AML-193 (cell line): ENCODE data around the gene KRTAP9-6.
"Not testable (repeated sequence)": the region's sequence is repeated elsewhere in the genome, so short reads cannot be mapped to it uniquely, and the experiment has no call there.

Experiments
- DNase-seq, 2 experiments: peaks; one replicate each; lab custom pipeline; 2025; lab: John Stamatoyannopoulos, UW

KRTAP9-6 gene

GRCh38 chr17:41271858-41272257, 6.7 kb downstream of the KRTAP9-6 start:
- DNase-seq, result no peak

DNA sequence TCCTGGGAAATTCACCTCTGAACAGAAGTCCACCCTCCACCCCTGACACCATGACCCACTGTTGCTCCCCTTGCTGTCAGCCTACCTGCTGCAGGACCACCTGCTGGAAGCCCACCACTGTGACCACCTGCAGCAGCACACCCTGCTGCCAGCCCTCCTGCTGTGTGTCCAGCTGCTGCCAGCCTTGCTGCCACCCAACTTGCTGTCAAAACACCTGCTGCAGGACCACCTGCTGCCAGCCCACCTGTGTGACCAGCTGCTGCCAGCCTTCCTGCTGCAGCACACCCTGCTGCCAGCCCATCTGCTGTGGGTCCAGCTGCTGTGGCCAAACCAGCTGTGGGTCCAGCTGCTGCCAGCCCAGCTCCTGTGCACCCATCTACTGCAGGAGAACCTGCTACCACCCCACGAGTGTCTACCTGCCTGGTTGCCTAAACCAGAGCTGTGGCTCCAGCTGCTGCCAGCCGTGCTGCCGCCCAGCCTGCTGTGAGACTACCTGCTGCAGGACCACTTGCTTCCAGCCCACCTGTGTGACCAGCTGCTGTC, 10.5 kb downstream of the KRTAP9-6 start, which contains the start of gene KRTAP9-7:
Gene KRTAP9-7 (plus strand): TSS at position 51 of the 543 bp plus-strand sequence. CDS start 0 bp downstream, at position 51.
- DNase-seq, result not testable (repeated sequence)

- DNase-seq, result no peak
Observed at GRCh38 chr17:41278176-41278955, 13.2 kb downstream of the KRTAP9-6 start.

DNA sequence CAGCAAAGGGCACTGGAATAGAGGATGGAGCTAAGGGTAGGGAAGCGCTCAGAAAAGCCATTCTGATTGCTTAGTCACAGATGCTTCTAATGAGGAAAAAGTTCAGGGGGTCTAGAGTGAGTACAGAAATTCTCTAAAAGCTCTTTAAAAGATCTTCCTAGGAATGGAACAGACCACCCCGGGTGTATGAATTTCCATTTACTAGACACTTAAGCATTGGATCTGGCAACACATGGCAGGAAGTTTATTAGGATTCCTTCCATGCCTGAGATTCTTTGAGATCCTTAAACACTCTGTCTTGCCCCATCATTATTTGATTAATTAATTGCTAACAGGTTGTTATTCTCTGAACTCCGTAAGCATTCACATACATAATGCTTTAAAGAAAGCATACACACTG, 18.9 kb downstream of the KRTAP9-6 start:
- DNase-seq, result no peak

- peak; percentile 96 for DNase-seq
Observed at GRCh38 chr17:41284546-41284945, 19.4 kb downstream of the KRTAP9-6 start.

GRCh38 chr17:41287050-41287449, 21.9 kb downstream of the KRTAP9-6 start:
- no peak for DNase-seq

DNA sequence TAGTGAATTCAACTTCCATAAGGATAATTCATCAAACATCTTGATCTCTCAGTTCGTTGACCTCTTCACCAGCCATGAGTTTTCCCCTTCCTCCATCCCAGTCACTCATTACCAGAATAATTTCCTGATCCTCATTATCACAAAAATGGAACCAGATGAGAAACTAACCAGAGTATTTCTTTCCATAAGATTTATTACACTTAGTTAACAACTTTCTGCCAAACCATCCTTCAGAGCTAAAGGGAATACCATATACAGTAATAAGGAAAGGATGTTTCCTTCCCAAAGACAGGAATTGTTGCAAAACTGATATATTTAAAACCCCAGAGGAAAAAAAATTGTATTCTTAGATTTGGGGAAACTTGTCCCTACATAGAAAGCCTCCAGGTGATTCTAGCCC, 28.8 kb downstream of the KRTAP9-6 start:
- DNase-seq, result no peak

DNA sequence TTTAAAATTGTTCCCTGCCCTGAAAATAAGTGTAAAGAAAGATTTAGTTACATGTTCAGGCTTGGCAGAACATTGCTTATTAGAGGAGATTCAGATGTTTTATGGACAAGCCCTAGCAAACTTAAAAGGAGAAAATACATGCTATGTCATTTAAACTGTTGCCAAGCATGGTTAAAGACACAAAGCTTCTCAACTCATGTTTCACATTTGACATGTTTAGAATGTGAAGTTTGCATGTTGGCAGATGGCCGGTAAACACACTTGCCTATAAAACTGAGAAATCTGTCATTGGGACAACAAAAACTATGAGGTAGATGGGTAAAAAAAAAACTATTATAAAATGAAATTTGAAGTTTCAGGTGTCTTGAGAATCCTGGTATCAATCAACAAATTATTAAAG, 31.7 kb downstream of the KRTAP9-6 start:
- no peak for DNase-seq

- no peak for DNase-seq
Observed at GRCh38 chr17:41298458-41299135, 33.4 kb downstream of the KRTAP9-6 start.

DNA sequence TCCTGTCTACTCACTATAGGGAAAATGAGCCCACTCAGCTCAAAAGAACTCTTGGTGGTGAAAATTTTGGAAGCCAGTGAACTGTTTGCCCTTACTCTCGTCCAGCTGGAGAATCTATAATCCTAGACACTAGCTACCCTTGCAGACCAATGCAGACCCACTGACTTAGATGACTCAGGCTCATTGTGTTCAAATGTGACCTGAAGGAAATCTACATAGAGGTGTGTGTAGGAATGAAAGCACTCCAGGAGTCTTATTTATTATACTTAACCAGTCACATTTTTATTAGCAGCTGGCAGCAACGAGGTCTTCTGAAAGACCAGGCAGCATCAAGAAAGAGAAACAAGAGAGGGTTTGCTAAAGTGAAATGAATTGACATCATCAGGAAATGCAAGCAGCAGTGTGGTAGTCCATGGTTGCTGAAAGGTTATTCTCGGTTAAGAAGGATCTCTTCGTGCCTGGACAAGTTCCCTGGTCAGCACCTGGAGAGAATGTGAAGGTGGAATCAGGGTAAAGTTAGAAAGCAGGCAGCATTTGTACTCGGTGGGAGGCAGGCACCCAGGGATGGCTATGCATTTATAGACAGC, 36.1 kb downstream of the KRTAP9-6 start:
- no peak for DNase-seq

DNA sequence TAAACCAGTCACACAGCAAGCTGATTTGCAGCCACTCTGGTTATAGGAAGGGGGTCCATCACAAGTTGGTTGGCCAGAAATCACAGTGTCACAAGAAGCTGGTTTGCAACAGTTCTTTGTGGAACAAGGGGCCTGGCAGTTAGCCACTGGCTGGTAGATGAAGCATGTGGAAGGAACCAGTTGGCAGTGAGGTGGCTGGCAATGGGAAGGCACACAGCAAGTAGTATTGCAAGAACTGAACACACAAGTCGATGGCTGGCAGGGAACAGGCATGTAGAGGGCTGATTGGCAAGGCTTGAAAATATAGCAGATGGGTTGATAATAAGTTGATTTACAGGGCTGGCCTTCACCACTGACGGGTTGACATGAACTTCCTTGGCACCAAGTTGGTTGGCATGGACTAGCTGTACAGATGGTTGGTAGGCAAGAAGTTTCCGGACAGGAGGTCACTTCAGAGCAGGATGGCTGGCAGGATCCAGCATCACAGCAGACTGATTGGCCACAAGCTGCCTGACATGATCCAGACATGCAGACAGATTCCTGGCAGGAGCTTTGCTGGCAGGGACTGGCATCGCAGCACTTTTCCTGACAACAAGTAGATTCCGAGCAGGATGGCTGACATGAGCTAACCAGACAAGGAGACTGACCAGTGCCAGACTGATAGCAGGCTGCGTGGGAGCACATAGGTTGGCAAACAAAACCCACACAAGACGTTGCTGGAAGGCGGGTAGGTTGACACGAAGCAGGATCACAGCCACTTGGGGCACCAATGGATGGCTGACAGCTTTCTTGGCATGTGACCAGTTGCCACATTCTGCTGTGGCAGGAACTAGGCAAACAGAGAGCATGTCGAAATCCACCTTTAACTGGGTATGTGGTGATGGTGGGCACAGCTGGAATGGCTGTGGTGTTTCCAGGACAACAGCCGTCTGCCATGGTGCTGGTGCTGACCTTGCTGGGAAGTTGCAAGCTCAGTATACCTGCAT, 37.0 kb downstream of the KRTAP9-6 start, which contains the start of gene KRTAP29-1:
Gene KRTAP29-1 (minus strand): TSS at position 936 of the 986 bp plus-strand sequence. CDS start 0 bp downstream, at position 936.
- peak; percentile 82 to 84 for DNase-seq

DNA sequence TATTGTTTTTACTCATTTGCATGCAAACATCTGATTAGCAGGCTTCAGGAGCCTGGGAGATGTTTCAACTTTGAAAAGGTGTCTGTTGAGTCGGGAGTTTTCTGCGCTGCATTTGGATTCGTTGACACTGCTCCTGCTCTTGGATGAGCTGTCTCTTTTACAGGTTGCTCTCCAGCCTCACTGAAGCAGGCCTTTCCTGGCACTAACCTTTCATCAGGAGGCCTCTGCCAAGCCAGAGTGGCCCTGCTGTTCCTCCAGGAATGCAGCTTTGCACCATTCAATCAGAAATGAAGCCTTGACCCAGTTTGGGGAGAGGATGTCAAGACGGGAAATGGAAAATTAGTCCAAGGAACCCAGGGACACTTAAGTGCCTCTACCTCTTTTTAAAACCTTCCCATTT, 37.8 kb downstream of the KRTAP9-6 start:
- no peak for DNase-seq

DNA sequence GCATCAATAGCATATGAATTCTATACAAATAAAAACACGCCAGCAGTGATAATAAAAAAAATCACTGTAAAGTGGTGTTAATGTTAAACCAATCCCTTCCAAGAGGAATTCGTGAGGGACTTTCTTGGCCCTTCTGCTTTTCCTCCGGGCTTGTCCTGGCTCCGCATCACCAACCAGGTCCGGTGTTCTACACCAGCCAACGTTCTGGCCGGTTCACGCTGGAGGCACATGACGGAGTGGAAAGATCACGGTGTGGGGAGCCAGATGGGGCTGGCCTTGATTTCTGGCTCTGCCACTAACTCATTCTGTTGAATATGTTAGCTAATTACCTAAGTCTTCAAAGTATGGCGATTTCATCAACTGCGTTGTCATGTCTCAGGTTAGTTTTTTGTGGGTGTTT, 38.9 kb downstream of the KRTAP9-6 start:
- no peak for DNase-seq

- DNase-seq, result no peak
Observed at GRCh38 chr17:41307647-41308046, 42.5 kb downstream of the KRTAP9-6 start.

- peak; percentile 96 to 99 for DNase-seq
Observed at GRCh38 chr17:41308251-41308917, 43.2 kb downstream of the KRTAP9-6 start.

- no peak for DNase-seq
Observed at GRCh38 chr17:41308918-41309359, 43.8 kb downstream of the KRTAP9-6 start, which contains the start of gene KRTAP16-1. KRTAP16-1 (minus strand) TSS chr17:41309309; CDS start chr17:41309253, 56 bp downstream.

GRCh38 chr17:41311111-41311510, 45.9 kb downstream of the KRTAP9-6 start:
- DNase-seq, result no peak

DNA sequence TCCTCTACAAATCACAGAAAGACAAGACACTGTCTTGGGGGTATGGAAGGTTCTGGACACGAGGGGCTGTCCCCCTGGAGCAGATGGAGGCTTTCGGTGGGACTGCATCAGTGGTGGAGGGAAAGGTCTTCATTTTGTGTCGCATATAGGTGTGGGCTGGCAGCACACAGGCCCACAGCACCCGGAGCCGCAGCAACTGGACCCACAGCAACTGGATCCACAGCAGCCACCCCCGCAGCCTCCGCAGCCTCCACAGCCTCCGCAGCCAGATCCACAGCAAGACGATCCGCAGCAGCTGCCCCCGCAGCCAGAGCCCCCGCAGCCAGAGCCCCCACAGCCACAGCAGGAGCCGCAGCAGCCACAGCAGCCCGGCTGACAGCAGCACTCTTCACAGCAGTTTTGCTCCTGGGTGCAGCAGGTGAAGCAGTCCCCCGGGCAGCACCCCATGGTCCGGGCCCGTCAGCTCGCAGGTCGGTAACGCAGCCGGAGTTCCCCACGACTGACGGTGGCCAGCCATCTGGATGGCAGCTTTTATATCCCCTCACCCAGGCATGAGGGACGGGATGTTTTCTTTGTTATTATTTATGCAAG, 50.1 kb downstream of the KRTAP9-6 start, which contains the start of gene KRTAP17-1:
Gene KRTAP17-1 (minus strand): TSS at position 507 of the 591 bp plus-strand sequence. CDS start 60 bp downstream, at position 447.
- no peak for DNase-seq
